Prostate gland (tissue), 2 donors: ENCODE data around the gene COX8A. TPM values are rescaled to one million over a fixed set of nuclear protein-coding genes. Genes with fewer than 3 reads are reported as not detected.

Source experiments
- DNase-seq: peaks from one replicate; pipeline ENCODE4 v3.0.0-alpha.2; 2019; ENCODE audit warnings: low spot score
- H3K27ac ChIP-seq, 2 donors: fragments of 200-600 bp; sonication (generic); 2 replicates each; pipeline ENCODE4 v1.5.1; 2017 to 2019
- H3K27me3 ChIP-seq: fragments of 200-600 bp; sonication (generic); replicated peaks from 2 replicates; pipeline ENCODE4 v1.5.1; 2019; ENCODE audit not compliant: insufficient read depth
- H3K36me3 ChIP-seq, 2 donors: fragments of 200-600 bp; sonication (generic); 1 replicate in 1 of 2; 2 replicates in 1 of 2; pipeline versions ENCODE4 v1.5.1 to v1.8.1; 2017 to 2019
- H3K4me1 ChIP-seq: fragments of 200-600 bp; sonication (generic); replicated peaks from 2 replicates; pipeline ENCODE4 v1.5.1; 2019
- H3K4me3 ChIP-seq, 2 donors: fragments of 200-600 bp; sonication (generic); 2 replicates each; pipeline ENCODE4 v1.5.1; 2017 to 2019
- H3K9me3 ChIP-seq: fragments of 200-600 bp; sonication (generic); 2 replicates; pipeline ENCODE4 v1.5.1; 2017
- CTCF ChIP-seq, 4 experiments: fragments of 200-600 bp in 2 of 4; fragments of 450-650 bp in 2 of 4; sonication (generic) in 2 of 4; IDR thresholded peaks; 1 replicate in 3 of 4; 2 replicates in 1 of 4; pipeline ENCODE4 v1.5.1; 2016 to 2019; ENCODE audit warnings: antibody characterized with exemption in 4 of 4, mild to moderate bottlenecking in 2 of 4, moderate library complexity in 2 of 4
- POLR2A ChIP-seq: fragments of 450-650 bp; IDR thresholded peaks from one replicate; pipeline ENCODE4 v1.6.1; 2016; ENCODE audit warnings: antibody characterized with exemption, mild to moderate bottlenecking
- POLR2AphosphoS5 ChIP-seq: sonication (generic); formaldehyde crosslinking; IDR thresholded peaks from one replicate; pipeline ENCODE4 v1.6.1; 2017; ENCODE audit warnings: antibody characterized with exemption
- WGBS: methylation state at CpG from one replicate; pipeline ENCODE4 v1.1.5; 2018; 5-methylcytosine and 5-hydroxymethylcytosine counted together
- intact Hi-C: fragments of 100-400 bp; cut with DNase I; formaldehyde crosslinking; loops from one replicate; pipeline ENCODE4 v1.14.2; 2022
- small RNA-seq, 2 donors: library from RNA; depleted of rRNA; stranded (forward); fragments of <200 nt; gene quantifications; one replicate each; pipeline ENCODE3, GENCODE V24; 2016
- total RNA-seq, 2 donors: library from RNA; depleted of rRNA; stranded (reverse); fragments of >200 nt; gene quantifications; one replicate each; pipeline ENCODE4 v1.1.0, GENCODE V29; 2016

Gene COX8A
- total RNA-seq, 2 donors from 2014 or later, result 597 to 1,196 TPM

DNA sequence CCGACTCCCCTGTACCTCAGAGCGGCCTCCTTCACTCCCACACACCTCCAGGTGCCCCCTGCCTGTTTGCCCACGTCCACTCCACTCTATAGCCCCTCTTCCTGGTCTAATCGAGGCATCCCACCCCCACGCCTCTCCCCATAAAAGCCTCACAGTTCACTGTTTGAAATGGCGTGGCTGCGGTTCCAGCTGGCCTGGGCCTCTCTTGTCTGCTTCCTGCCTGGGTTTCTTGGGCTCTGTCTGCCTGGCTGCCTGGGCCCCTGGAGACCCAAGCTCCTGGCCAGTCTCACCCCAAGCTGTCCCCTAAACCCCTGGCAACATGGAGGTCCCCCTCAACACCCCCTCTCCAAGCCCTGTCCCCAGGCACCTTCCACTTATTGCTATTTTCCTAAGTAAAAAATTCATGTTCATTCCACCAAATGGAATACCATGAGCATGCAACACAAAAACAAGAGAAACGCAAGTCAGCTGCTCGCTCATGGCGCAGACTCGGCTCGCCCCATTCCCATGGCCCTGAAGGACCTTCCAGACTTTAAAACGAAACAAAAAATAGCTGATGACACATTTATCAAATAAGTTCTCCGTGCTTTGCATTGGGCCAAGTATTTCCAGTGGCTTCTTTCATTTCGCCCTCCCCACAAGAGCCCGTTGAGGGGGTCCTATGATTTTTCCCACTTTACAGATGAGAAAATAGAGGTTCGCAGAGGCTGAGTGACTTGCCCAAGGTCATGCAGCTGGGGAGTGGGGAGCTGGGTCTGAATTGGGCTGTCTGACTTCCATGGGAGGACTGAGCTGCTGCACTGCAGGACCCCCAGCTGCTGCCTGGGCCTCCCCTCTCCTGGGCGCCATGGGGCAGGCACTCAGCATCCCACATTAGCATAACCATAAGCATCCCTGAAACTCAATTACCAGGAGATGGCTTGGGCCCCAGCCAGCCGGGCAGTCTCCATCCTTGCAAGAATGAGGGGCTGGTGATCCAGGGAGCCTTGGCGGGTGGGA, 49.6 kb downstream of the COX8A start:
- no peaks in the 10 kb centered on the region for H3K27me3 ChIP-seq
- TF ChIP-seq CTCF (IDR thresholded peaks at IDR 0.05) (no peak), POLR2A (no peak), POLR2AphosphoS5 (no peak)
- WGBS, result 89% methylated on average over 20 of the region's 20 CpGs
- intact Hi-C loops, result no loop called here
- no peak for DNase-seq
- no peaks in the 10 kb centered on the region for H3K4me1 ChIP-seq
- no peaks in the 10 kb centered on the region for H3K36me3 ChIP-seq
- H3K27ac ChIP-seq, result no peak overlapping the region
- H3K4me3 ChIP-seq, result no peak overlapping the region
- no peaks in the 10 kb centered on the region for H3K9me3 ChIP-seq

GRCh38 chr11:64025205-64025604, 50.8 kb downstream of the COX8A start:
- Histone ChIP-seq H3K4me1 (no peaks in the 10 kb centered on the region), H3K36me3 (no peaks in the 10 kb centered on the region), H3K4me3 (no peak overlapping the region), H3K27me3 (no peaks in the 10 kb centered on the region), H3K9me3 (no peaks in the 10 kb centered on the region), H3K27ac (no peak overlapping the region)
- WGBS, result 87% methylated on average over 4 of the region's 4 CpGs
- no peak for DNase-seq
- intact Hi-C loops, result no loop called here
- TF ChIP-seq CTCF (IDR thresholded peaks at IDR 0.05) (no peak), POLR2A (no peak), POLR2AphosphoS5 (no peak)

Small RNA genes lying within 50 kb of the gene (small RNA-seq; reads per million reads assigned to genes)
- 0 reads per million in 2 donors for gene RNU6-45P

Other genes starting within 250 kb of the COX8A start
- 10 to 100 TPM; 13.9 to 32.7 TPM for gene ZFTA, start 205.8 kb upstream of the COX8A start, total RNA-seq
- 10 to 100 TPM; 17.8 to 36.2 TPM for gene SPINDOC, start 161.2 kb upstream of the COX8A start, total RNA-seq
- 10 to 100 TPM; 65.4 to 67.2 TPM for gene MARK2, start 135.5 kb upstream of the COX8A start, total RNA-seq
- 1 to 10 TPM in 1 of 2 donors, under 1 TPM in 1; 0.64 to 3.3 TPM for gene RCOR2, start 57.5 kb upstream of the COX8A start, total RNA-seq
- gene NAA40, start 35.6 kb upstream of the COX8A start, total RNA-seq, result 10 to 100 TPM; 23.3 to 24.7 TPM
- gene OTUB1, start 11.8 kb downstream of the COX8A start, total RNA-seq, result 100 to 1,000 TPM in 1 of 2 donors, 10 to 100 TPM in 1; 79.6 to 118 TPM
- under 1 TPM; 0.36 to 0.57 TPM for gene FLRT1, start 61.3 kb downstream of the COX8A start, total RNA-seq
- gene MACROD1, start 191.5 kb downstream of the COX8A start, total RNA-seq, result 10 to 100 TPM; 33.5 to 68.2 TPM
- 100 to 1,000 TPM; 104 to 139 TPM for gene STIP1, start 211.6 kb downstream of the COX8A start, total RNA-seq
- gene FERMT3, start 232.1 kb downstream of the COX8A start, total RNA-seq, result 10 to 100 TPM in 1 of 2 donors, 1 to 10 TPM in 1; 5.3 to 12.8 TPM